Naive thymus-derived CD4-positive, alpha-beta T cell (primary cell): ENCODE results near the gene PLCL1. TPM values are rescaled to one million over a fixed set of nuclear protein-coding genes. Genes with fewer than 3 reads are reported as not detected.
A peak's percentile ranks its signal among the peaks of the same experiment; 100 is the strongest.
"Not testable (repeated sequence)": the region's sequence is repeated elsewhere in the genome, so short reads cannot be mapped to it uniquely, and the experiment has no call there.

Source experiments
- ATAC-seq: fragments of 150-1000 bp; cut with Tn5 transposase; 2 replicates; pipeline ENCODE4 v1.10.0; 2021; ENCODE audit warnings: mild to moderate bottlenecking, moderate library complexity
- CTCF ChIA-PET: fragments of 350-600 bp; sonication (Branson Sonifier 250); formaldehyde crosslinking; loops from one replicate; lab custom pipeline; 2021; ENCODE audit warnings: antibody characterized with exemption; lab: Charles Lee
- POLR2A ChIA-PET: fragments of 350-600 bp; sonication (Branson Sonifier 250); formaldehyde crosslinking; loops from one replicate; lab custom pipeline; 2021; ENCODE audit warnings: antibody characterized with exemption, inconsistent platforms; lab: Charles Lee
- DNase-seq, 9 donors: peaks; one replicate each; pipeline versions ENCODE4 v3.0.0 to v3.0.0-alpha.2; 2020 to 2022; ENCODE audit warnings: mixed read lengths in 1 of 9
- H3K27ac ChIP-seq: one replicate; pipeline ENCODE4 v1.7.0; 2013; ENCODE audit warnings: mild to moderate bottlenecking, low read depth, low read length, moderate library complexity
- H3K27me3 ChIP-seq, 2 donors: one replicate each; pipeline ENCODE4 v1.7.0; 2013; ENCODE audit warnings: low read length in 2 of 2, mild to moderate bottlenecking in 2 of 2, moderate library complexity in 2 of 2; ENCODE audit not compliant: control insufficient read depth in 2 of 2, insufficient read depth in 2 of 2
- H3K36me3 ChIP-seq, 3 experiments: 1 replicate in 2 of 3; 2 replicates in 1 of 3; pipeline ENCODE4 v1.7.0; 2013; ENCODE audit warnings: low read length in 3 of 3, mild to moderate bottlenecking in 3 of 3, moderate library complexity in 1 of 3; ENCODE audit not compliant: insufficient read depth in 3 of 3, control insufficient read depth in 2 of 3
- H3K4me1 ChIP-seq, 2 donors: one replicate each; pipeline ENCODE4 v1.7.0; 2013; ENCODE audit warnings: low read length in 2 of 2, mild to moderate bottlenecking in 2 of 2, moderate library complexity in 1 of 2; ENCODE audit not compliant: control insufficient read depth in 2 of 2, insufficient read depth in 2 of 2
- H3K4me3 ChIP-seq: 2 replicates; pipeline ENCODE4 v1.7.0; 2013; ENCODE audit warnings: mild to moderate bottlenecking, low read length
- H3K9me3 ChIP-seq, 3 experiments: 1 replicate in 2 of 3; 2 replicates in 1 of 3; pipeline ENCODE4 v1.7.0; 2013; ENCODE audit warnings: low read length in 3 of 3; ENCODE audit not compliant: control insufficient read depth in 2 of 3
- H3K27ac Mint-ChIP-seq, 9 donors: one replicate each; pipeline ENCODE4 v1.8.0; 2020 to 2022; ENCODE audit warnings: mixed read lengths in 9 of 9, mild to moderate bottlenecking in 8 of 9, moderate library complexity in 5 of 9, inconsistent platforms in 2 of 9
- H3K27me3 Mint-ChIP-seq, 5 donors: one replicate each; pipeline ENCODE4 v1.8.0; 2021 to 2022; ENCODE audit warnings: mixed read lengths in 5 of 5, mild to moderate bottlenecking in 1 of 5
- H3K36me3 Mint-ChIP-seq, 5 donors: one replicate each; pipeline ENCODE4 v1.8.0; 2020 to 2022; ENCODE audit warnings: mixed read lengths in 5 of 5, mild to moderate bottlenecking in 3 of 5, inconsistent platforms in 1 of 5
- H3K4me1 Mint-ChIP-seq, 7 donors: one replicate each; pipeline ENCODE4 v1.8.0; 2020 to 2022; ENCODE audit warnings: mixed read lengths in 7 of 7, mild to moderate bottlenecking in 3 of 7, inconsistent platforms in 1 of 7
- H3K4me3 Mint-ChIP-seq, 10 donors: one replicate each; pipeline ENCODE4 v1.8.0; 2020 to 2022; ENCODE audit warnings: mild to moderate bottlenecking in 10 of 10, mixed read lengths in 10 of 10, moderate library complexity in 6 of 10, inconsistent platforms in 2 of 10
- H3K9me3 Mint-ChIP-seq, 11 donors: one replicate each; pipeline ENCODE4 v1.8.0; 2020 to 2022; ENCODE audit warnings: mixed read lengths in 11 of 11, mild to moderate bottlenecking in 4 of 11, inconsistent platforms in 1 of 11, moderate library complexity in 1 of 11
- intact Hi-C, 2 donors: fragments of 100-400 bp; cut with micrococcal nuclease; formaldehyde crosslinking; loops; one replicate each; pipeline ENCODE4 v1.15.1; 2023
- polyA plus RNA-seq, 2 donors: library from polyadenylated mRNA; unstranded; fragments of 300-500 nt; fragmentation: Illumina TruSeq; gene quantifications; one replicate each; pipeline ENCODE4 v1.2.3, GENCODE V29; 2021
- total RNA-seq, 6 experiments: library from RNA in 5 of 6; stranded (reverse) in 5 of 6; gene quantifications; 1 replicate in 5 of 6; 2 replicates in 1 of 6; pipeline ENCODE4 v1.2.3 and lab custom pipeline; 2021 to 2026

PLCL1 gene
- total and polyA plus RNA-seq, 7 experiments from 2014 or later = 1.8 to 33.7 (median 22.7) TPM

GRCh38 chr2:198008230-198008629 lies 203.8 kb downstream of the PLCL1 start:
- peaks cover 17 to 58% (median 44%) of the 10 kb centered on the region in 7 donors for H3K4me1 Mint-ChIP-seq
- intact Hi-C loops = loop anchor here (2.0 to 5.0 kb wide), 2 partner anchors 13 to 121 kb away; no protein-coding TSS in a partner anchor
- H3K36me3 ChIP-seq = no peaks in the 10 kb centered on the region
- no peak for ATAC-seq
- no peak overlapping the region for H3K27ac ChIP-seq
- peaks cover 5 to 48% (median 42%) of the 10 kb centered on the region in 5 donors for H3K36me3 Mint-ChIP-seq
- peaks cover 3 to 48% (median 28%) of the 10 kb centered on the region in 11 donors for H3K9me3 Mint-ChIP-seq
- ChIA-PET POLR2A (no interaction called here), CTCF (no interaction called here)
- H3K4me1 ChIP-seq = no peaks in the 10 kb centered on the region
- H3K9me3 ChIP-seq = peaks cover 0 to 10% (median 0%) of the 10 kb centered on the region in 3 experiments
- H3K27ac Mint-ChIP-seq = no peak overlapping the region
- DNase-seq = no peak
- no peak overlapping the region for H3K4me3 Mint-ChIP-seq
- no peak overlapping the region for H3K4me3 ChIP-seq
- no peaks in the 10 kb centered on the region for H3K27me3 Mint-ChIP-seq
- H3K27me3 ChIP-seq = no peaks in the 10 kb centered on the region

- H3K36me3 Mint-ChIP-seq = peaks cover 5 to 55% (median 45%) of the 10 kb centered on the region in 5 donors
- no peak overlapping the region for H3K4me3 Mint-ChIP-seq
- Histone ChIP-seq H3K4me3 (no peak overlapping the region), H3K27ac (no peak overlapping the region), H3K36me3 (no peaks in the 10 kb centered on the region), H3K27me3 (no peaks in the 10 kb centered on the region), H3K9me3 (peaks cover 0 to 10% (median 0%) of the 10 kb centered on the region in 3 experiments), H3K4me1 (peaks cover 0 to 7% of the 10 kb centered on the region in 2 donors)
- H3K27me3 Mint-ChIP-seq = no peaks in the 10 kb centered on the region
- DNase-seq = no peak
- ChIA-PET CTCF (no interaction called here), POLR2A (no interaction called here)
- no peak overlapping the region for H3K27ac Mint-ChIP-seq
- peaks cover 3 to 48% (median 28%) of the 10 kb centered on the region in 11 donors for H3K9me3 Mint-ChIP-seq
- intact Hi-C loops = no loop called here
- no peak for ATAC-seq
- H3K4me1 Mint-ChIP-seq = peaks cover 14 to 59% (median 46%) of the 10 kb centered on the region in 7 donors
Observed at GRCh38 chr2:198012025-198012424, 207.6 kb downstream of the PLCL1 start.

- no peak for ATAC-seq
- peaks cover 0 to 7% of the 10 kb centered on the region in 2 donors for H3K4me1 ChIP-seq
- Mint-ChIP-seq H3K4me3 (peak overlapping the region in 8 of 10 donors; percentile 18 to 78 (median 37)), H3K27ac (peak overlapping the region in 8 of 9 donors; percentile 7 to 81 (median 32)), H3K9me3 (peaks cover 7 to 24% (median 12%) of the 10 kb centered on the region in 11 donors), H3K36me3 (peaks cover 11 to 31% (median 24%) of the 10 kb centered on the region in 5 donors), H3K4me1 (peaks cover 11 to 58% (median 43%) of the 10 kb centered on the region in 7 donors), H3K27me3 (no peaks in the 10 kb centered on the region)
- H3K27ac ChIP-seq = no peak overlapping the region
- peaks cover 0 to 10% (median 0%) of the 10 kb centered on the region in 3 experiments for H3K9me3 ChIP-seq
- intact Hi-C loops = loop anchor here in 1 of 2 donors (2.0 kb wide), 1 partner anchor 13 kb away; no protein-coding TSS in a partner anchor
- no peaks in the 10 kb centered on the region for H3K27me3 ChIP-seq
- CTCF ChIA-PET = no interaction called here
- peak in 1 of 9 donors; percentile 16 for DNase-seq
- H3K4me3 ChIP-seq = no peak overlapping the region
- POLR2A ChIA-PET = no interaction called here
- H3K36me3 ChIP-seq = no peaks in the 10 kb centered on the region
Observed at GRCh38 chr2:198016243-198016642, 211.8 kb downstream of the PLCL1 start.

- Histone ChIP-seq H3K27ac (no peak overlapping the region), H3K36me3 (no peaks in the 10 kb centered on the region), H3K4me1 (peaks cover 0 to 7% of the 10 kb centered on the region in 2 donors), H3K9me3 (peaks cover 0 to 2% (median 0%) of the 10 kb centered on the region in 3 experiments), H3K27me3 (no peaks in the 10 kb centered on the region), H3K4me3 (no peak overlapping the region)
- ChIA-PET POLR2A (no interaction called here), CTCF (no interaction called here)
- Mint-ChIP-seq H3K4me3 (peak overlapping the region in 1 of 10 donors; percentile 34), H3K27me3 (no peaks in the 10 kb centered on the region), H3K36me3 (peaks cover 12 to 24% (median 19%) of the 10 kb centered on the region in 5 donors), H3K27ac (peak overlapping the region in 4 of 9 donors; percentile 7 to 70 (median 38)), H3K4me1 (peaks cover 7 to 60% (median 45%) of the 10 kb centered on the region in 7 donors), H3K9me3 (peaks cover 2 to 20% (median 6%) of the 10 kb centered on the region in 11 donors)
- no peak for ATAC-seq
- intact Hi-C loops = loop anchor here in 1 of 2 donors (2.0 kb wide), 1 partner anchor 14 kb away; no protein-coding TSS in a partner anchor
- DNase-seq = no peak
Observed at GRCh38 chr2:198017068-198017467, 212.7 kb downstream of the PLCL1 start.

- intact Hi-C loops = loop anchor here in 1 of 2 donors (2.0 kb wide), 1 partner anchor 24 kb away; no protein-coding TSS in a partner anchor
- H3K4me1 Mint-ChIP-seq = peaks cover 4 to 76% (median 55%) of the 10 kb centered on the region in 7 donors
- Histone ChIP-seq H3K4me1 (peaks cover 0 to 22% of the 10 kb centered on the region in 2 donors), H3K9me3 (no peaks in the 10 kb centered on the region), H3K27ac (no peak overlapping the region), H3K4me3 (no peak overlapping the region), H3K36me3 (no peaks in the 10 kb centered on the region), H3K27me3 (no peaks in the 10 kb centered on the region)
- H3K4me3 Mint-ChIP-seq = peak overlapping the region in 3 of 10 donors; percentile 7 to 42 (median 9)
- ChIA-PET CTCF (no interaction called here), POLR2A (no interaction called here)
- ATAC-seq (no peak), DNase-seq (no peak)
- H3K27ac Mint-ChIP-seq = peak overlapping the region in 3 of 9 donors; percentile 3 to 50 (median 45)
- H3K9me3 Mint-ChIP-seq = peaks cover 0 to 1% (median 0%) of the 10 kb centered on the region in 11 donors
- H3K27me3 Mint-ChIP-seq = no peaks in the 10 kb centered on the region
- H3K36me3 Mint-ChIP-seq = peaks cover 0 to 4% (median 0%) of the 10 kb centered on the region in 5 donors
Observed at GRCh38 chr2:198028955-198029354, 224.6 kb downstream of the PLCL1 start.

- H3K27me3 Mint-ChIP-seq, H3K9me3 ChIP-seq, H3K4me3 ChIP-seq, H3K27ac ChIP-seq, H3K9me3 Mint-ChIP-seq, POLR2A ChIA-PET, H3K36me3 Mint-ChIP-seq, H3K36me3 ChIP-seq, DNase-seq, ATAC-seq, CTCF ChIA-PET, H3K27me3 ChIP-seq: not testable (repeated sequence)
- H3K4me1 ChIP-seq = peaks cover 0 to 22% of the 10 kb centered on the region in 2 donors
- peaks cover 4 to 78% (median 57%) of the 10 kb centered on the region in 7 donors for H3K4me1 Mint-ChIP-seq
- intact Hi-C loops = loop anchor here in 1 of 2 donors (2.0 kb wide), 1 partner anchor 25 kb away; no protein-coding TSS in a partner anchor
- peak overlapping the region in 1 of 10 donors; percentile 32 for H3K4me3 Mint-ChIP-seq
- H3K27ac Mint-ChIP-seq = peak overlapping the region in 2 of 9 donors; percentile 45 to 84
Observed at GRCh38 chr2:198029576-198029975, 225.2 kb downstream of the PLCL1 start.
